ENCODE data around the gene EGFL6. TPM values are rescaled to one million over a fixed set of nuclear protein-coding genes. Genes with fewer than 3 reads are reported as not detected.

EGFL6 gene
- total and polyA plus RNA-seq, 2 donors, result 8.7 to 28.9 TPM

GRCh38 chrX:13650318-13650717, 80.9 kb downstream of the EGFL6 start:
- WGBS, result 98% methylated on average over 1 of the region's 1 CpG
- Histone ChIP-seq H3K4me1 (ENCODE audit: insufficient read depth) (no peaks in the 10 kb centered on the region), H3K36me3 (ENCODE audit: insufficient read depth) (no peaks in the 10 kb centered on the region), H3K4me3 (ENCODE audit: low read depth, low read length) (no peak overlapping the region), H3K27ac (ENCODE audit: low read depth) (no peak overlapping the region)
- no peak for DNase-seq (ENCODE audit: extremely low spot score)

DNA sequence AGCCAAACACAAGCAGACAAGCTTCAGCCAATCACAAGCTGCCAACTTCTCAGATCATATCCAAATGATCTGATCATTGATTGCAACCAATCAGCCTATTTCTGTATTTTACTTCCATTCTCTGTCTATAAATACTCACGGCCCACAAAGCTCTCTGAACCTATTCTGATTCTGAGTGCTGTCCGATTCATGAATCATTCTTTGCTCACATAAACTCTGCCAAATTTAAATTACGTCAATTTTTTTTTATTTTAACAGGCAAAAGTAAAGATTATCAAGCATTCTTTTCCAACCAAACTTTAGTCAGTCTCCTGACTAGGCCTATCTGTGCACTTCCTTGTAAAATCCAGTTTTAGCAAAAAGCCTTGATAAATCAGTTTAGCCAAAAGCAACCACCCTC, 81.7 kb downstream of the EGFL6 start:
- no peak for DNase-seq (ENCODE audit: extremely low spot score)

GRCh38 chrX:13652287-13652793, 82.9 kb downstream of the EGFL6 start:
- Histone ChIP-seq H3K4me3 (ENCODE audit: low read depth, low read length) (peak overlapping the region; percentile 22), H3K4me1 (ENCODE audit: insufficient read depth) (no peaks in the 10 kb centered on the region), H3K36me3 (ENCODE audit: insufficient read depth) (no peaks in the 10 kb centered on the region), H3K27ac (ENCODE audit: low read depth) (peak overlapping the region; percentile 10)
- WGBS, result 20% methylated on average over 7 of the region's 7 CpGs
- DNase-seq (ENCODE audit: extremely low spot score), result no peak

More for the DNA sequence above, 81.7 kb downstream of the EGFL6 start:
- no peaks in the 10 kb centered on the region for H3K4me1 ChIP-seq (ENCODE audit: insufficient read depth)
- WGBS, result 83% methylated on average over 3 of the region's 3 CpGs
- H3K36me3 ChIP-seq (ENCODE audit: insufficient read depth), result no peaks in the 10 kb centered on the region
- no peak overlapping the region for H3K4me3 ChIP-seq (ENCODE audit: low read depth, low read length)
- no peak overlapping the region for H3K27ac ChIP-seq (ENCODE audit: low read depth)

GRCh38 chrX:13652850-13653693, 83.7 kb downstream of the EGFL6 start, which contains the start of gene TCEANC:
TCEANC (plus strand) TSS chrX:13653141; CDS start chrX:13662509, 9,368 bp downstream.
- Histone ChIP-seq H3K4me3 (ENCODE audit: low read depth, low read length) (peak within 1 kb of the TSS; percentile 41), H3K4me1 (ENCODE audit: insufficient read depth) (no peaks in the 10 kb centered on the region), H3K27ac (ENCODE audit: low read depth) (peak within 1 kb of the TSS; percentile 86), H3K36me3 (ENCODE audit: insufficient read depth) (no peaks in the 10 kb centered on the region)
- WGBS, result under 1% methylated on average over 54 of the region's 54 CpGs
- peak; percentile 86 for DNase-seq (ENCODE audit: extremely low spot score)

DNA sequence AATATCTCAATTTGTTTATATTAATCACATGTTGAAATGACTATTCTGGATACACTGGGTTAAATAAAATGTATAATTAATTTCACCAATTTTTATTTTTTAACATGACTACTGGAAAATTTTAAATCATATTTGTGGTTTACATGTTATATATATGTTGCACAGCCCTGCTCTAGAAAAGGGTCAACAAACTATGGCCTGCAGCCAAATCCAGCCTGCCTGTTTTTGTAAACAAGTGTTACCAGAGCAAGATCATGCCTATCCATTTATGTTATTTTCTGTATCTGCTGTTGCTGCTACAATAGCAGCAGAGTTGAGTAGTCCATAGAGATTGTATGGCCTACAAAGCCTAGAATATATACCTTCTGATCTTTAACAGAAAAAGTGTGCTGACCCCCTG, 84.7 kb downstream of the EGFL6 start:
- Histone ChIP-seq H3K36me3 (ENCODE audit: insufficient read depth) (no peaks in the 10 kb centered on the region), H3K4me3 (ENCODE audit: low read depth, low read length) (no peak overlapping the region), H3K4me1 (ENCODE audit: insufficient read depth) (no peaks in the 10 kb centered on the region), H3K27ac (ENCODE audit: low read depth) (no peak overlapping the region)
- no peak for DNase-seq (ENCODE audit: extremely low spot score)

- H3K4me1 ChIP-seq (ENCODE audit: insufficient read depth), result no peaks in the 10 kb centered on the region
- no peaks in the 10 kb centered on the region for H3K36me3 ChIP-seq (ENCODE audit: insufficient read depth)
- no peak overlapping the region for H3K27ac ChIP-seq (ENCODE audit: low read depth)
- WGBS, result 83% methylated on average over 3 of the region's 3 CpGs
- no peak for DNase-seq (ENCODE audit: extremely low spot score)
- no peak overlapping the region for H3K4me3 ChIP-seq (ENCODE audit: low read depth, low read length)
Measured at GRCh38 chrX:13655674-13656073, 86.3 kb downstream of the EGFL6 start.

DNA sequence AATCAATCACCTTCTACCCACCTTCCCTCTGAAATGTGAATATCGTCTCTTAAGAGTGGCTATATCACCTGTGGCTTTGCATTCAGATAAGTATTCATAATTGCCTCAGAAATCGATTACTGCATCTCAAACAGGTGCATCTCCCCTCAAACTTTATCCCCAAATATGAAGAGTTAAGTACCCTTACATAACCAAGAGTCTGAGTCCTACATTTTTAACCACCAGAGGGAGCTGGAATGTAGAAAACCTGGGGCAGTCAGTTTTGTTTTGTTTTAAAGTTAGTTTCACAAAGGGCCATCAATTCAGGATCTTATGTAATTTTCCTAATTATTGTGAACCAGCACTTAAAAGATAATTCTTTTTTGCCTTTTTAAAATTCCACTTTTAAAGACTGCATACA, 89.2 kb downstream of the EGFL6 start:
- H3K27ac ChIP-seq (ENCODE audit: low read depth), result no peak overlapping the region

GRCh38 chrX:13659063-13659462, 89.7 kb downstream of the EGFL6 start:
- H3K4me3 ChIP-seq (ENCODE audit: low read depth, low read length), result no peak overlapping the region
- no peak overlapping the region for H3K27ac ChIP-seq (ENCODE audit: low read depth)
- no peak for DNase-seq (ENCODE audit: extremely low spot score)
- whole genome bisulfite sequencing, result 38% methylated on average over 6 of the region's 6 CpGs
- H3K36me3 ChIP-seq (ENCODE audit: insufficient read depth), result no peaks in the 10 kb centered on the region
- no peaks in the 10 kb centered on the region for H3K4me1 ChIP-seq (ENCODE audit: insufficient read depth)

More for the DNA sequence above, 89.2 kb downstream of the EGFL6 start:
- DNase-seq (ENCODE audit: extremely low spot score), result no peak
- Histone ChIP-seq H3K4me1 (ENCODE audit: insufficient read depth) (no peaks in the 10 kb centered on the region), H3K4me3 (ENCODE audit: low read depth, low read length) (no peak overlapping the region), H3K36me3 (ENCODE audit: insufficient read depth) (no peaks in the 10 kb centered on the region)
- WGBS, result 14% methylated on average over 2 of the region's 2 CpGs

- Histone ChIP-seq H3K36me3 (ENCODE audit: insufficient read depth) (no peaks in the 10 kb centered on the region), H3K4me1 (ENCODE audit: insufficient read depth) (peaks cover 1% of the 10 kb centered on the region), H3K4me3 (ENCODE audit: low read depth, low read length) (no peak overlapping the region), H3K27ac (ENCODE audit: low read depth) (no peak overlapping the region)
- DNase-seq (ENCODE audit: extremely low spot score), result no peak
- WGBS, result 24% methylated on average over 6 of the region's 6 CpGs
Measured at GRCh38 chrX:13661735-13662288, 92.4 kb downstream of the EGFL6 start.

- 16% methylated on average over 6 of the region's 6 CpGs for WGBS
- no peak for DNase-seq (ENCODE audit: extremely low spot score)
- Histone ChIP-seq H3K36me3 (ENCODE audit: insufficient read depth) (no peaks in the 10 kb centered on the region), H3K4me3 (ENCODE audit: low read depth, low read length) (no peak overlapping the region), H3K27ac (ENCODE audit: low read depth) (no peak overlapping the region), H3K4me1 (ENCODE audit: insufficient read depth) (peaks cover 1% of the 10 kb centered on the region)
Measured at GRCh38 chrX:13662355-13662791, 93.0 kb downstream of the EGFL6 start.

- 64% methylated on average over 3 of the region's 3 CpGs for WGBS
- H3K27ac ChIP-seq (ENCODE audit: low read depth), result no peak overlapping the region
- H3K4me3 ChIP-seq (ENCODE audit: low read depth, low read length), result no peak overlapping the region
Measured at GRCh38 chrX:13664020-13664419, 94.6 kb downstream of the EGFL6 start.

GRCh38 chrX:13666836-13667235, 97.4 kb downstream of the EGFL6 start:
- Histone ChIP-seq H3K36me3 (ENCODE audit: insufficient read depth) (no peaks in the 10 kb centered on the region), H3K4me1 (ENCODE audit: insufficient read depth) (peaks cover 1% of the 10 kb centered on the region), H3K27ac (ENCODE audit: low read depth) (no peak overlapping the region), H3K4me3 (ENCODE audit: low read depth, low read length) (no peak overlapping the region)
- DNase-seq (ENCODE audit: extremely low spot score), result no peak
- WGBS, result 78% methylated on average over 3 of the region's 3 CpGs

More at GRCh38 chrX:13664020-13664419, 94.6 kb downstream of the EGFL6 start:
- Histone ChIP-seq H3K36me3 (ENCODE audit: insufficient read depth) (no peaks in the 10 kb centered on the region), H3K4me1 (ENCODE audit: insufficient read depth) (peaks cover 1% of the 10 kb centered on the region)
- DNase-seq (ENCODE audit: extremely low spot score), result no peak

DNA sequence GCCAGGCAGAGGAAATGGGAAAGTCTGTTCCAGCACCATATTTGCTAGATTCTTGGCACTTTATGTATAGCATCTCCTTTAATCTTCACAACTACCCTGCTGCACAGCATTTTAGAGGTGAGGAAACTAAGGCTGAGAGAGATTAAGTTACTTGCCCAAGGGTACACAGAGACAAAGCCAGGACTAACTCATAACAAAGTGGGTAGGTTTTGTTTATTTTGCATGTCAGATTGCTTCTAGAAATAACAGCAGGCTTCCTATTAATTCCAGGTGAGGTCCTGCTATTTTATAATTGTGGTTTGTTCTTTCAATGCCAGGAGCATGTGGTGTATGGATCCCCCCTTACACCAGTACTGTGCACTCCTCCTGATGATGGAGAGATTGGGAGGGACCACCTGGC, 98.5 kb downstream of the EGFL6 start:
- no peak for DNase-seq (ENCODE audit: extremely low spot score)
- Histone ChIP-seq H3K27ac (ENCODE audit: low read depth) (no peak overlapping the region), H3K36me3 (ENCODE audit: insufficient read depth) (no peaks in the 10 kb centered on the region), H3K4me3 (ENCODE audit: low read depth, low read length) (no peak overlapping the region), H3K4me1 (ENCODE audit: insufficient read depth) (peaks cover 1% of the 10 kb centered on the region)

- 14% methylated on average over 9 of the region's 9 CpGs for WGBS
- peaks cover under 1% of the 10 kb centered on the region for H3K4me1 ChIP-seq (ENCODE audit: insufficient read depth)
- H3K27ac ChIP-seq (ENCODE audit: low read depth), result no peak overlapping the region
- no peak overlapping the region for H3K4me3 ChIP-seq (ENCODE audit: low read depth, low read length)
- DNase-seq (ENCODE audit: extremely low spot score), result no peak
- H3K36me3 ChIP-seq (ENCODE audit: insufficient read depth), result no peaks in the 10 kb centered on the region
Measured at GRCh38 chrX:13669246-13669737, 99.9 kb downstream of the EGFL6 start.
